OCI-LY7 (cell line): ENCODE measurements around the gene POU5F2.

ENCODE experiments used
- EZH2phosphoT487 ChIP-seq: fragments of 200-600 bp; sonication (generic); IDR thresholded peaks from 2 replicates; pipeline ENCODE4 v1.6.1; 2018; ENCODE audit warnings: low read depth, borderline replicate concordance, mild to moderate bottlenecking, mixed run types, antibody characterized with exemption, low read length, moderate library complexity, mixed read lengths
- TF ChIP-seq, protein P1 (sequence below): fragments of 200-600 bp; sonication (generic); conservative IDR thresholded peaks from 2 replicates; pipeline ENCODE4 v1.5.1; 2014; ENCODE audit warnings: mild to moderate bottlenecking, antibody characterized with exemption, low read length, moderate library complexity, mixed read lengths

DNA sequence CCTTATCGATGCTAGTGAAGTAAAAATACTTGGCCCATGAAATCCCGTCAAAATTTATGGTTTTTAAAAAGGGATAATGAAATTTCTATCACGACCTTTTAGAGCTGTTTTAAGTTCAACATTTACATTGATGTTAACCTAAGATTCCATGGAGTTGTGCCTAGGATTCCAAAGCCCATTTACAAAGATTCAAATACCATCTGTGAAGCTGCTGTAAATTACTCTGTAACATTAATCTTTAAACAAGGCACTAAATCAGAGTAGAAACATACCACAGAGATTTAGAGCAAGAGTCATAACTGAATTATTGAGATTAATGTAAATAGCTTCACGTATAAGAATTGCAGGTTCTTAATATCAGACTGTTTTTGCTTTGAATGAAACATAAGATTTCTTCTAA lies 17.7 kb downstream of the POU5F2 start:
- TF ChIP-seq, protein P1, sequence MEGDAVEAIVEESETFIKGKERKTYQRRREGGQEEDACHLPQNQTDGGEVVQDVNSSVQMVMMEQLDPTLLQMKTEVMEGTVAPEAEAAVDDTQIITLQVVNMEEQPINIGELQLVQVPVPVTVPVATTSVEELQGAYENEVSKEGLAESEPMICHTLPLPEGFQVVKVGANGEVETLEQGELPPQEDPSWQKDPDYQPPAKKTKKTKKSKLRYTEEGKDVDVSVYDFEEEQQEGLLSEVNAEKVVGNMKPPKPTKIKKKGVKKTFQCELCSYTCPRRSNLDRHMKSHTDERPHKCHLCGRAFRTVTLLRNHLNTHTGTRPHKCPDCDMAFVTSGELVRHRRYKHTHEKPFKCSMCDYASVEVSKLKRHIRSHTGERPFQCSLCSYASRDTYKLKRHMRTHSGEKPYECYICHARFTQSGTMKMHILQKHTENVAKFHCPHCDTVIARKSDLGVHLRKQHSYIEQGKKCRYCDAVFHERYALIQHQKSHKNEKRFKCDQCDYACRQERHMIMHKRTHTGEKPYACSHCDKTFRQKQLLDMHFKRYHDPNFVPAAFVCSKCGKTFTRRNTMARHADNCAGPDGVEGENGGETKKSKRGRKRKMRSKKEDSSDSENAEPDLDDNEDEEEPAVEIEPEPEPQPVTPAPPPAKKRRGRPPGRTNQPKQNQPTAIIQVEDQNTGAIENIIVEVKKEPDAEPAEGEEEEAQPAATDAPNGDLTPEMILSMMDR, result no peak
- TF ChIP-seq EZH2phosphoT487, result no peak
